GM10266 (cell line): ENCODE results near the gene STMN1.
A peak's percentile ranks its signal among the peaks of the same experiment; 100 is the strongest.

Experiments
- DNase-seq: peaks from one replicate; pipeline ENCODE4 v3.0.0; 2012; ENCODE audit errors: extremely low spot score
- CTCF ChIP-seq: IDR thresholded peaks from 2 replicates; pipeline ENCODE4 v1.5.1; 2012; ENCODE audit warnings: mild to moderate bottlenecking, low read depth; ENCODE audit not compliant: control insufficient read depth, insufficient read depth; ENCODE audit errors: missing control alignments

Gene STMN1

GRCh38 chr1:25927521-25928265 lies 21.5 kb upstream of the STMN1 start:
- DNase-seq = no peak
- TF ChIP-seq CTCF = no peak

- no peak for DNase-seq
- TF ChIP-seq CTCF = no peak
Measured at GRCh38 chr1:25926731-25927496, 20.7 kb upstream of the STMN1 start.

GRCh38 chr1:25924454-25924853 lies 18.2 kb upstream of the STMN1 start:
- no peak for TF ChIP-seq CTCF
- no peak for DNase-seq

- no peak for DNase-seq
- TF ChIP-seq CTCF = no peak
Measured at GRCh38 chr1:25922971-25923552, 16.8 kb upstream of the STMN1 start.

GRCh38 chr1:25922056-25922970 lies 16.1 kb upstream of the STMN1 start:
- no peak for TF ChIP-seq CTCF
- peak; percentile 36 for DNase-seq

GRCh38 chr1:25918615-25919014 lies 12.4 kb upstream of the STMN1 start:
- no peak for TF ChIP-seq CTCF
- no peak for DNase-seq
